Natural killer cell treated with Interleukin-12 subunit alpha and Interleukin-12 subunit beta and Interleukin-15 and Interleukin-18, amount 100 ng/mL, for 72 hours (primary cell): Measurements from ENCODE around the gene TCEANC2. TPM values are rescaled to one million over a fixed set of nuclear protein-coding genes. Genes with fewer than 3 reads are reported as not detected.
A peak's percentile ranks its signal among the peaks of the same experiment; 100 is the strongest.
"Not testable (repeated sequence)": the region's sequence is repeated elsewhere in the genome, so short reads cannot be mapped to it uniquely, and the experiment has no call there.

Experiments used
- ATAC-seq, 2 donors: fragments of 150-1000 bp; cut with Tn5 transposase in 1 of 2; sonication (Bioruptor Pico), chemical (Tn5 transposase) in 1 of 2; 2 replicates each; pipeline ENCODE4 v1.10.0; 2021
- DNase-seq: peaks from one replicate; pipeline ENCODE4 v3.0.0; 2022; ENCODE audit warnings: low spot score
- H3K27ac Mint-ChIP-seq, 2 donors: 1 replicate in 1 of 2; 2 replicates in 1 of 2; pipeline ENCODE4 v1.8.0; 2022; ENCODE audit warnings: mixed read lengths in 2 of 2, mild to moderate bottlenecking in 1 of 2, moderate library complexity in 1 of 2
- H3K27me3 Mint-ChIP-seq, 2 donors: 1 replicate in 1 of 2; 2 replicates in 1 of 2; pipeline ENCODE4 v1.8.0; 2022; ENCODE audit warnings: mixed read lengths in 2 of 2
- H3K36me3 Mint-ChIP-seq: one replicate; pipeline ENCODE4 v1.8.0; 2022; ENCODE audit warnings: mixed read lengths
- H3K4me1 Mint-ChIP-seq, 2 donors: 1 replicate in 1 of 2; 2 replicates in 1 of 2; pipeline ENCODE4 v1.8.0; 2022; ENCODE audit warnings: low read depth in 2 of 2, mixed read lengths in 2 of 2, mild to moderate bottlenecking in 1 of 2
- H3K4me3 Mint-ChIP-seq: one replicate; pipeline ENCODE4 v1.8.0; 2022; ENCODE audit warnings: mixed read lengths
- H3K9me3 Mint-ChIP-seq: 2 replicates; pipeline ENCODE4 v1.8.0; 2022; ENCODE audit warnings: mixed read lengths
- total RNA-seq, 2 donors: library from RNA; stranded (reverse); gene quantifications; one replicate each; pipeline ENCODE4 v1.2.3, GENCODE V29; 2022

Gene TCEANC2
- total RNA-seq, 2 donors from 2014 or later: 9.3 to 9.5 TPM

DNA sequence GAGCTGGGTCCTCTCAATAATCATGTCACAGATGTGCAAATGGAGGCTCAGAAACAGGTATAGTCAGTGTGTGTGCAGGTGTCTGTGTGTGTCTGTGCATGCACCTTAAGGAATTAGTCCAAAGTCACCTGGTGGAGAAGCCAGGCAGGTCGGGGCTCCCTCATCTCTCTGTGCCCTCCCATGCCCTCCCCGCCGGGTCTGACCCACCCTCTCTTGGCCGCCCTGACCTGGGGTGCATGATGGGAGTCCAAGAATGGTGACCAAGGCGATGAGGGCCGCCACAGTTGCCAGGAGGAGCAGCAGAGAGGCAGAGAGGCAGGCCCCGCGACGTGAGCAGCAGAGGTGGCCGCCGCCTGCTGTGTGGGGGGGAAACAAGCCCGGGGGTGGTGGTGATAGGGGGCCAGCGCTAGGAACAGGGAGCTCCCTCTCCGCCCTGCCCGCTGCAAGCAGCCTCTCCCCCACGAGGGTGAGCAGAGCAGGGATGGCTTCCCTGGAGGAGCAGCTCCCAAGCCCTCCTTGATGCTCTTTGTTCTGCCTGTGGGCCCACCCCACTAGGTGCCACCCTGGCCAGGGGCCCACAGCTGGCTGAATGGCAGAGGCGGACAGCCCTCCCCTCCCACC, 39.3 kb upstream of the TCEANC2 start:
- Mint-ChIP-seq H3K9me3 (no peaks in the 10 kb centered on the region), H3K4me1 (no peaks in the 10 kb centered on the region), H3K4me3 (no peak overlapping the region), H3K27ac (peak overlapping the region in 1 of 2 donors; percentile 50), H3K27me3 (peaks cover 0 to 16% of the 10 kb centered on the region in 2 donors), H3K36me3 (no peaks in the 10 kb centered on the region)
- no peak for ATAC-seq
- no peak for DNase-seq

GRCh38 chr1:54016343-54017282, 36.8 kb upstream of the TCEANC2 start:
- Mint-ChIP-seq H3K4me3 (no peak overlapping the region), H3K27ac (no peak overlapping the region), H3K9me3 (no peaks in the 10 kb centered on the region), H3K4me1 (no peaks in the 10 kb centered on the region), H3K36me3 (no peaks in the 10 kb centered on the region), H3K27me3 (peaks cover 0 to 11% of the 10 kb centered on the region in 2 donors)
- no peak for DNase-seq
- ATAC-seq: no peak

GRCh38 chr1:54017979-54018378, 35.4 kb upstream of the TCEANC2 start, which contains the start of gene LDLRAD1:
Gene LDLRAD1 (minus strand): TSS chr1:54018186. CDS start chr1:54018112, 74 bp downstream.
- no peak for ATAC-seq

GRCh38 chr1:54018635-54019034, 34.8 kb upstream of the TCEANC2 start:
- peaks cover 0 to 4% of the 10 kb centered on the region in 2 donors for H3K27me3 Mint-ChIP-seq
- ATAC-seq: no peak
- no peaks in the 10 kb centered on the region for H3K9me3 Mint-ChIP-seq
- H3K27ac Mint-ChIP-seq: no peak overlapping the region
- H3K4me3 Mint-ChIP-seq: no peak overlapping the region
- no peaks in the 10 kb centered on the region for H3K4me1 Mint-ChIP-seq
- no peak for DNase-seq
- no peaks in the 10 kb centered on the region for H3K36me3 Mint-ChIP-seq

More at GRCh38 chr1:54017979-54018378, 35.4 kb upstream of the TCEANC2 start, which contains the start of gene LDLRAD1:
- no peak within 1 kb of the TSS for H3K4me3 Mint-ChIP-seq
- no peaks in the 10 kb centered on the region for H3K9me3 Mint-ChIP-seq
- DNase-seq: no peak
- H3K4me1 Mint-ChIP-seq: no peaks in the 10 kb centered on the region
- H3K27me3 Mint-ChIP-seq: peaks cover 0 to 8% of the 10 kb centered on the region in 2 donors
- H3K27ac Mint-ChIP-seq: no peak within 1 kb of the TSS
- no peaks in the 10 kb centered on the region for H3K36me3 Mint-ChIP-seq

GRCh38 chr1:54019562-54020176, 33.7 kb upstream of the TCEANC2 start:
- H3K36me3 Mint-ChIP-seq, H3K4me3 Mint-ChIP-seq: not testable (repeated sequence)

GRCh38 chr1:54024358-54024757, 29.1 kb upstream of the TCEANC2 start:
- no peaks in the 10 kb centered on the region for H3K36me3 Mint-ChIP-seq
- DNase-seq (no peak), ATAC-seq (no peak)
- no peak overlapping the region for H3K4me3 Mint-ChIP-seq
- H3K27ac Mint-ChIP-seq: no peak overlapping the region
- no peaks in the 10 kb centered on the region for H3K27me3 Mint-ChIP-seq
- no peaks in the 10 kb centered on the region for H3K4me1 Mint-ChIP-seq
- no peaks in the 10 kb centered on the region for H3K9me3 Mint-ChIP-seq

More at GRCh38 chr1:54019562-54020176, 33.7 kb upstream of the TCEANC2 start:
- ATAC-seq, H3K27ac Mint-ChIP-seq, H3K9me3 Mint-ChIP-seq, DNase-seq, H3K27me3 Mint-ChIP-seq, H3K4me1 Mint-ChIP-seq: not testable (repeated sequence)

DNA sequence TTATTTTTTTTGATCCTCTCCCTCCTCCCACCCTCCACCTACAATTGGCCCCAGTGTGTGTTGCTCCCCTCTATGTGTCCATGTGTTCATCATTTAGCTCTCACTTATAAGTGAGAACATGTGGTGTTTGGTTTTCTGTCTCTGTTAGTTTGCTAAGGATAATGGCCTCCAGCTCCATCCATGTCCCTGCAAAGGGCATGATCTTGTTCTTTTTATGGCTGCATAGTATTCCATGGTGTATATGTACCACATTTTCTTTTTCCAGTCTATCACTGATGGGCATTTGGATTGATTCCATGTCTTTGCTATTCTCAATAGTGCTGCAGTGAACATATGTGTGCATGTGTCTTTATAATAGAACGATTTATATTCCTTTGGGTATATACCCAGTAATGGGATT, 28.6 kb upstream of the TCEANC2 start:
- H3K36me3 Mint-ChIP-seq, H3K27ac Mint-ChIP-seq, ATAC-seq, H3K4me3 Mint-ChIP-seq, H3K27me3 Mint-ChIP-seq, H3K4me1 Mint-ChIP-seq, H3K9me3 Mint-ChIP-seq, DNase-seq: not testable (repeated sequence)

DNA sequence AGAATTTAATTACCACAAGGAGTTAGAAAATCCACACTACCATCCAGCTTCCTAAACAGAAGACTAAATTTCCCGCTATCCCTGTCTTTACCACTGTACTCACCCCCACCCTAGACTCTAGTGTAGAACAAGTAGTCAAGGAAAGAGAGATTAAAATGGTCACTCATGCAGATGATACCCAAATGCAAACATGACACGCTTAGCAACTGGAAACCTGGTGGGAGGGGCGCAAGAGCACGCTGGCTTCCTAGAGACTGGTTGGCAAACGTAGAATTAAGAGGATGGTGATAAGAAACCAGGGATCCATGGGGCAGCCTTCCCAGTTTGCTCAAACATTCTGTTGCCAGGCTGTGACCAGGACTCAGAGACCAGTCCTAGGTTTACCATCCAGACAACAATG, 25.6 kb upstream of the TCEANC2 start:
- Mint-ChIP-seq H3K27ac (no peak overlapping the region), H3K27me3 (no peaks in the 10 kb centered on the region), H3K4me3 (no peak overlapping the region), H3K9me3 (no peaks in the 10 kb centered on the region), H3K4me1 (no peaks in the 10 kb centered on the region), H3K36me3 (no peaks in the 10 kb centered on the region)
- ATAC-seq (no peak), DNase-seq (no peak)

DNA sequence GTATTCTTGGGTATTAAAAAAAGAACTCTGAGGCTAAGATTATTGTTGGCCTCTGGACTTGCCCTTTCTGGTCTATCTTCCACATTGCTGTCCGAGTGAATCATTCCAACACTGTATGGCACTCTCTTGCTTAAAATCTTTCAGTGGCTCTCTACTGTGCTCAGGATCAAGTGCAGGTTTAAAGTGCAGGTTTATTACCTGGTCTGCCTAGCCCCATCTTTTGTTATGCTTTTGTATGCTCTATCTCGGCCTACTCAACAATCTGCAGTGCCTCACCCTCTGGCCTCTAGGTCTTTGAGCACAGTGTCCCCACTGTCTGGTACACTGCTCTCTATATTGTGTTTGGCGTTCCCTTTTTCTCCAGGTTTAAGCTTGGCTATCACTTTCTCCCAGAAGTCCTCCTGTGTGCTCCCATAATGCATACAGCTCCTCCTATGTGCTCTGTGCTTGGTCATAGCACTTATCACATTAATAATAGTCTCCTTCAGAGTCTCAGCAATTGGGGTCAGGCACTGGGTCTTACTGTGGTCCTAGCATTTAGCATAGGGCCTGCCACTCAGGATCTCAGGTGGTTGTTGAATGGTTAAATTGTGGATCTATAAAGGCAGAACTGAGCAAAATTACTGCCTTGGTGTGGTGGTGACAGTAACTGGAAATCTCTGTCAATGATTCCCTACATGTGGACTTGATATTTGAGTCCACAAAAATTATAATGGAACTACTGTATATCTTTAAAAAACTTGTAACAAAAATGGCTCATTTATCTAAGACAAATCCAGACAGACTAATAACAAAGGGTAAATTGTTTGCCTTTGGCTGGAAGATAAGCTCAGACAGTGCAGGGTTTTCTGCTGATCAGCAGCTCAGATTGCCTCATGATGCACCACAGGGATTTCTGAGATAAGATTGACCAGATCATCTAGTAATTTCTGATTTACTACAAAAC, 24.8 kb upstream of the TCEANC2 start:
- Mint-ChIP-seq H3K9me3 (no peaks in the 10 kb centered on the region), H3K4me1 (no peaks in the 10 kb centered on the region), H3K36me3 (no peaks in the 10 kb centered on the region), H3K4me3 (no peak overlapping the region), H3K27ac (no peak overlapping the region), H3K27me3 (no peaks in the 10 kb centered on the region)
- DNase-seq (no peak), ATAC-seq (no peak)

DNA sequence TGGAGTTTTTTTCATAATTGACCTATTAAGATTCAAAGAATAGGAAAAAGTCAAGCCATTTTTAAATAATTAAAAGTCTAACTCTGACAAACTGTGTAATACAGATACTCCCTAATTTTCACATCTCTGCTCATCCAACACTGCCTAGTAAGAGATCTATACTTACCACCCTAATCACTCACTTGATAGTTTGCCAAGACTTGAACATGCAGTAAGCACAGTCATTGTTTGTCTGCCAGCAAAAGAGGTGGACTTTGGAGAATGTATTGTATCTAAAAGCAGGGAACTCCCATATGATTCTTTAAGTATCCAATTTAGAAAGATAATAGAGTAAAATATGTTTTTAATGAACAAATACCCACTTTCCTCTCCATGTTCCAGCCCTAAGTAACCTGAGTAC, 15.9 kb upstream of the TCEANC2 start:
- H3K27ac Mint-ChIP-seq: peak overlapping the region in 1 of 2 donors; percentile 7
- H3K27me3 Mint-ChIP-seq: no peaks in the 10 kb centered on the region
- H3K4me3 Mint-ChIP-seq: no peak overlapping the region
- H3K9me3 Mint-ChIP-seq: no peaks in the 10 kb centered on the region
- ATAC-seq (no peak), DNase-seq (no peak)
- peaks cover 19% of the 10 kb centered on the region for H3K36me3 Mint-ChIP-seq
- H3K4me1 Mint-ChIP-seq: peaks cover 0 to 6% of the 10 kb centered on the region in 2 donors

- peaks cover 11 to 12% of the 10 kb centered on the region in 2 donors for H3K4me1 Mint-ChIP-seq
- ATAC-seq: no peak
- peaks cover 10% of the 10 kb centered on the region for H3K36me3 Mint-ChIP-seq
- no peak overlapping the region for H3K27ac Mint-ChIP-seq
- no peak for DNase-seq
- H3K27me3 Mint-ChIP-seq: no peaks in the 10 kb centered on the region
- no peak overlapping the region for H3K4me3 Mint-ChIP-seq
- no peaks in the 10 kb centered on the region for H3K9me3 Mint-ChIP-seq
These were observed 11.6 kb upstream of the TCEANC2 start for GRCh38 chr1:54041806-54042205.

- no peak for DNase-seq
- Mint-ChIP-seq H3K27me3 (no peaks in the 10 kb centered on the region), H3K9me3 (no peaks in the 10 kb centered on the region), H3K4me1 (peaks cover 18 to 20% of the 10 kb centered on the region in 2 donors), H3K27ac (peak overlapping the region in 1 of 2 donors; percentile 32), H3K4me3 (no peak overlapping the region), H3K36me3 (no peaks in the 10 kb centered on the region)
- ATAC-seq: no peak
These were observed 7.9 kb upstream of the TCEANC2 start for GRCh38 chr1:54045496-54045895.
